NCI-H748 (cell line): Measurements from ENCODE around the gene LRP11.
"Not testable (repeated sequence)": the region's sequence is repeated elsewhere in the genome, so short reads cannot be mapped to it uniquely, and the experiment has no call there.

Experiments
- DNase-seq: peaks from one replicate; lab custom pipeline; 2025; ENCODE audit not compliant: unreplicated experiment; lab: John Stamatoyannopoulos, UW

Gene LRP11

GRCh38 chr6:149871182-149871581 is 7.0 kb upstream of the LRP11 start:
- no peak for DNase-seq

- no peak for DNase-seq
Measured at GRCh38 chr6:149869275-149869892, 5.2 kb upstream of the LRP11 start.

- no peak for DNase-seq
Measured at GRCh38 chr6:149867876-149868640, 3.9 kb upstream of the LRP11 start.

GRCh38 chr6:149864578-149865535 is 698 bp upstream of the LRP11 start:
- DNase-seq: peak; percentile 80

- peak; percentile 82 for DNase-seq
Measured at GRCh38 chr6:149862922-149863697, 1.0 kb downstream of the LRP11 start.

- not testable (repeated sequence) for DNase-seq
Measured at GRCh38 chr6:149862424-149862738, 1.8 kb downstream of the LRP11 start.

- DNase-seq: peak; percentile 16
Measured at GRCh38 chr6:149861603-149862423, 2.3 kb downstream of the LRP11 start.

GRCh38 chr6:149860834-149861602 is 3.1 kb downstream of the LRP11 start:
- peak; percentile 24 for DNase-seq

- no peak for DNase-seq
Measured at GRCh38 chr6:149860513-149860833, 3.7 kb downstream of the LRP11 start.

- peak; percentile 57 for DNase-seq
Measured at GRCh38 chr6:149859938-149860337, 4.2 kb downstream of the LRP11 start.

GRCh38 chr6:149859368-149859767 is 4.8 kb downstream of the LRP11 start:
- DNase-seq: peak; percentile 71

GRCh38 chr6:149857541-149857940 is 6.6 kb downstream of the LRP11 start:
- DNase-seq: no peak

- no peak for DNase-seq
Measured at GRCh38 chr6:149856256-149856994, 7.7 kb downstream of the LRP11 start.

- DNase-seq: peak; percentile 60
Measured at GRCh38 chr6:149855741-149856140, 8.4 kb downstream of the LRP11 start.

- peak; percentile 12 for DNase-seq
Measured at GRCh38 chr6:149855040-149855654, 9.0 kb downstream of the LRP11 start.

- DNase-seq: no peak
Measured at GRCh38 chr6:149854532-149854931, 9.6 kb downstream of the LRP11 start.

GRCh38 chr6:149854017-149854416 is 10.1 kb downstream of the LRP11 start:
- DNase-seq: not testable (repeated sequence)

- DNase-seq: no peak
Measured at GRCh38 chr6:149852881-149853280, 11.3 kb downstream of the LRP11 start.
